GM12878 (cell line): ENCODE data around the gene FAM227B.

Source experiments
- ASH2L ChIP-seq: fragments of 300-600, 200-600 bp; sonication (generic); IDR thresholded peaks from 2 replicates; pipeline ENCODE4 v1.6.1; 2017; ENCODE audit warnings: low read depth, mild to moderate bottlenecking, borderline replicate concordance
- CTCF ChIP-seq, 3 experiments: IDR thresholded peaks in 2 of 3; conservative IDR thresholded peaks in 1 of 3; 2 replicates each; pipeline ENCODE4 v1.5.1; 2011; ENCODE audit warnings: low read depth in 3 of 3, low read length in 3 of 3, mild to moderate bottlenecking in 3 of 3, control low read depth in 2 of 3, moderate library complexity in 2 of 3, inconsistent platforms in 1 of 3, mixed read lengths in 1 of 3; ENCODE audit not compliant: control insufficient read depth in 2 of 3, insufficient read depth in 1 of 3; ENCODE audit errors: extremely low read depth in 1 of 3
- FOS ChIP-seq: IDR thresholded peaks from 3 replicates; pipeline ENCODE4 v1.6.1; 2011; ENCODE audit warnings: borderline replicate concordance; ENCODE audit not compliant: insufficient read length; ENCODE audit errors: extremely low read depth
- POLR2A ChIP-seq: IDR thresholded peaks from 2 replicates; pipeline ENCODE4 v1.6.1; 2011; ENCODE audit warnings: low read depth, mild to moderate bottlenecking, low read length
- RAD21 ChIP-seq: IDR thresholded peaks from 2 replicates; pipeline ENCODE4 v1.6.1; 2011; ENCODE audit warnings: mild to moderate bottlenecking, low read depth, low read length, moderate library complexity; ENCODE audit not compliant: insufficient read depth
- SREBF2 ChIP-seq: IDR thresholded peaks from 2 replicates; pipeline ENCODE4 v1.6.1; 2012; ENCODE audit warnings: mild to moderate bottlenecking, low read length
- USF1 ChIP-seq: IDR thresholded peaks from 2 replicates; pipeline ENCODE4 v1.6.1; 2011; ENCODE audit warnings: borderline replicate concordance, low read depth, mild to moderate bottlenecking, moderate library complexity, mixed read lengths, low read length; ENCODE audit not compliant: insufficient read depth; ENCODE audit errors: extremely low read length

GRCh38 chr15:49620199-49620598 lies 419 bp downstream of the FAM227B start:
- TF ChIP-seq POLR2A (no peak), CTCF (IDR thresholded peaks at IDR 0.05 in 2 of 3, conservative IDR thresholded peaks at IDR 0.05 in 1 of 3; ENCODE audit: control insufficient read depth in 2 of 3, extremely low read depth in 1 of 3, insufficient read depth in 1 of 3, low read depth in 3 of 3, low read length in 3 of 3) (no peak), RAD21 (no peak), SREBF2 (no peak), FOS (no peak), USF1 (no peak), ASH2L (no peak)
